Fibroblast of mammary gland (primary cell): ENCODE data around the gene FKBP2.

Experiments
- DNase-seq: peaks from one replicate; pipeline ENCODE4 v3.0.0-alpha.2; 2010; ENCODE audit warnings: low read depth
- H3K4me3 ChIP-seq: 2 replicates; pipeline ENCODE4 v1.5.1; 2011; ENCODE audit warnings: low read depth, mild to moderate bottlenecking, low read length, moderate library complexity; ENCODE audit not compliant: control insufficient read depth
- CTCF ChIP-seq: conservative IDR thresholded peaks from 2 replicates; pipeline ENCODE4 v1.5.1; 2011; ENCODE audit warnings: low read depth, low read length, inconsistent platforms; ENCODE audit not compliant: control insufficient read depth, insufficient read depth

The FKBP2 gene

DNA sequence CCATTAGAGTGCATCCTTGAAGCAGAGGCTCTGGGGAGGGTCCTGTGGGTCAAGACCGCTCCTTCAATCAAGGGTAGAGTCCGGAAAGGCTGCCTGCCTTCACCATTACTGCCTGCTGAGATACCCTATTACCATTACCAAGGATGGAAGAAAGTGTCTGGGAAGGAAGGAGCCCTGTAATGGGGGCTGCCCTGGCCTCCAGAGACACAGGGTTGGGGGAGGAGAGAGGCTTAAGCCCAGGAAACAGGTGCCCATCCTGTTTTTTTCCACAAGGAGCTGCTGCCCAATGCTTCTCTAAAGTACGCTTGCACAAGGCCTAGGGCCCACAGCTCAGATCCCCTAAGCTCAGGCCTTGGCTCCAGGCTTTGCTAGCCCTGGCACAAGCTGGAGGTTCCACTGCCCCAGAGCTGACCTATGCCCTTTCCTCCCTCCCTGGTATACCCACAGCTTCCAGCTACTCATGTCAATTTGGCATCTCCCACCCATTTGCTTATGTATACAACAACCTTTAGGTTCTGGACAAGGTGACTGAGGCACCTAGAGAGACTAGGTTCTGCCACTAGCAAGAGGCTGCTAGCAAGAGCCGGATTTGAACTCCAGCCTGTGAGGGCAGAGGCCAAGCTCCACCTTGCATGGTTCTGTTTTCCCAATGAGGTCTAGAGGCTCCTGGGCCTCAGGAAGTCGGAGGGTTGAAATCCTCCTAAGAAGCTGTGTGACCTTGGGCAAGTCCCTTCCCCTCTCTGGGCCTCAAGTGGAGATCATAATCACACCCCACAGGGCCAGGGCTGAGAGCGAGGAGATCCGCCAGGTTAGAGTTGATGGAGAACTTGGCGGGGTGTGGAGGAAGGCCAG is 8.9 kb downstream of the FKBP2 start:
- DNase-seq, result no peak

GRCh38 chr11:64250415-64251015 is 9.6 kb downstream of the FKBP2 start:
- TF ChIP-seq CTCF, result no peak
- no peak for DNase-seq
- peak overlapping the region; percentile 40 for H3K4me3 ChIP-seq

More for the DNA sequence above, 8.9 kb downstream of the FKBP2 start:
- TF ChIP-seq CTCF, result no peak
- H3K4me3 ChIP-seq, result no peak overlapping the region

- no peak for DNase-seq
- peak; percentile 23 for TF ChIP-seq CTCF
Observed at GRCh38 chr11:64251016-64251752, 10.3 kb downstream of the FKBP2 start, which contains the start of gene PLCB3. Gene PLCB3 (plus strand): TSS chr11:64251530. CDS start chr11:64251650, 120 bp downstream.

DNA sequence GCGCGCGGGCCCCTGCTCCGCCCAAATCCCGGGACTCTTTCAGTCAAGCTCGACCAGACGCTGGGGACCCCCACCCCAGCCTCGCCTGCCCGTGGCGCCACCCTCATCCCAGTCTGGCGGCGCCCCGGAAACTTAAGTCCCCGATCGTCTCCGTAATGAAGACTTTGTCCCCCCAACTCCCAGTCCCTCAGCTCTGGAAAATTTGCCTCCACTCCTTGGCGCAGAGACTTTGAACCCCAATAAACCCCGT is 10.8 kb downstream of the FKBP2 start:
- DNase-seq, result no peak
- no peak for TF ChIP-seq CTCF
- H3K4me3 ChIP-seq, result peak overlapping the region; percentile 83

More at GRCh38 chr11:64251016-64251752, 10.3 kb downstream of the FKBP2 start, which contains the start of gene PLCB3:
- H3K4me3 ChIP-seq, result peak within 1 kb of the TSS; percentile 83

GRCh38 chr11:64252003-64252872 is 11.3 kb downstream of the FKBP2 start:
- DNase-seq, result no peak
- H3K4me3 ChIP-seq, result peak overlapping the region; percentile 83
- TF ChIP-seq CTCF, result peak; percentile 38

DNA sequence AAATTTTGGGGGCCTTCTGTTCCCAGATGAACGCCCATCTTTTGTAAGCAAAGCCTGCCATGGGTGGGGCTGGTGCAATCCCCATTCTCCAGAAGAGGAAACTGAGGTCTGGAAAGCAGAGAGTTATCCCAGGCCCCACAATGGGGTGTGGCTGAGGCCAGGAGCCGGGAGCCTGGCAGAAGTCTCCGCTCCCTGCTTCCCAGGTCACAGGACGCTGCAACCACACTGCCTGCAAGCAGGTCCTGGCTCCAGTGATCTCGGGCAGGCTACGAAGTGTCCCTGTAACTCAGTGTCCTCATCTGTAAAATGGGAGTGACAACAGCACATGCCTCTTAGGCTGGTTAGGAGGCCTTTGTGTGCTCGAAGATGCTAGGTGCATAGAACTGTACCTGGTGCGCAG is 12.1 kb downstream of the FKBP2 start:
- TF ChIP-seq CTCF, result no peak
- no peak for DNase-seq
- no peak overlapping the region for H3K4me3 ChIP-seq
